Right lung (tissue), 10 donors: ENCODE measurements around the gene OLFM2. TPM values are rescaled to one million over a fixed set of nuclear protein-coding genes. Genes with fewer than 3 reads are reported as not detected.
"Not testable (repeated sequence)": the region's sequence is repeated elsewhere in the genome, so short reads cannot be mapped to it uniquely, and the experiment has no call there.

Experiments used
- DNase-seq, 2 donors: peaks; one replicate each; pipeline ENCODE4 v3.0.0-alpha.2; 2013
- long read RNA-seq, 8 donors: transcript quantifications; one replicate each; lab custom pipeline, GENCODE V29; 2026
- polyA plus RNA-seq, 5 donors: library from polyadenylated mRNA; unstranded; fragments of 120-200 nt; gene quantifications; one replicate each; pipeline versions ENCODE4 v1.2.1 to v1.2.3, GENCODE V29; 2013; ENCODE audit warnings: inconsistent platforms in 1 of 5, low replicate concordance in 1 of 5; ENCODE audit not compliant: insufficient read length in 5 of 5, insufficient read depth in 1 of 5

The OLFM2 gene
- polyA plus RNA-seq, result 10 to 100 TPM; 20.8 to 39.3 (median 29.8) TPM
- long read RNA-seq, donor 1, transcript OLFM2-201 (6 exons, 2,019 nt), result major isoform, 16 of 17 reads
- long read RNA-seq, donor 1, partial matches to known transcripts, result 0 of 17 reads
- long read RNA-seq, donor 1, other reads (novel, unspliced or antisense), result 0 of 17 reads
- long read RNA-seq, donor 2, transcript OLFM2-201 (6 exons, 2,019 nt), result major isoform, 15 of 15 reads
- long read RNA-seq, donor 2, partial matches to known transcripts, result 0 of 15 reads
- long read RNA-seq, donor 2, other reads (novel, unspliced or antisense), result 0 of 15 reads
- long read RNA-seq, donor 3, transcript OLFM2-201 (6 exons, 2,019 nt), result major isoform, 8 of 14 reads
- long read RNA-seq, donor 3, partial matches to known transcripts, result 6 of 14 reads
- long read RNA-seq, donor 3, other reads (novel, unspliced or antisense), result 0 of 14 reads
- long read RNA-seq, donor 4, transcript OLFM2-201 (6 exons, 2,019 nt), result major isoform, 11 of 12 reads
- long read RNA-seq, donor 4, partial matches to known transcripts, result 0 of 12 reads
- long read RNA-seq, donor 4, other reads (novel, unspliced or antisense), result 0 of 12 reads
- long read RNA-seq, donor 5, transcript OLFM2-201 (6 exons, 2,019 nt), result major isoform, 8 of 9 reads
- long read RNA-seq, donor 5, partial matches to known transcripts, result 0 of 9 reads
- long read RNA-seq, donor 5, other reads (novel, unspliced or antisense), result 0 of 9 reads
- long read RNA-seq, donor 6, transcript OLFM2-201 (6 exons, 2,019 nt), result major isoform, 11 of 12 reads
- long read RNA-seq, donor 6, partial matches to known transcripts, result 0 of 12 reads
- long read RNA-seq, donor 6, other reads (novel, unspliced or antisense), result 0 of 12 reads
- long read RNA-seq, donor 7, transcript OLFM2-201 (6 exons, 2,019 nt), result major isoform, 15 of 23 reads
- long read RNA-seq, donor 7, partial matches to known transcripts, result 7 of 23 reads
- long read RNA-seq, donor 7, other reads (novel, unspliced or antisense), result 0 of 23 reads
- long read RNA-seq, donor 8, partial matches to known transcripts, result 0 of 3 reads
- long read RNA-seq, donor 8, other reads (novel, unspliced or antisense), result 0 of 3 reads

DNA sequence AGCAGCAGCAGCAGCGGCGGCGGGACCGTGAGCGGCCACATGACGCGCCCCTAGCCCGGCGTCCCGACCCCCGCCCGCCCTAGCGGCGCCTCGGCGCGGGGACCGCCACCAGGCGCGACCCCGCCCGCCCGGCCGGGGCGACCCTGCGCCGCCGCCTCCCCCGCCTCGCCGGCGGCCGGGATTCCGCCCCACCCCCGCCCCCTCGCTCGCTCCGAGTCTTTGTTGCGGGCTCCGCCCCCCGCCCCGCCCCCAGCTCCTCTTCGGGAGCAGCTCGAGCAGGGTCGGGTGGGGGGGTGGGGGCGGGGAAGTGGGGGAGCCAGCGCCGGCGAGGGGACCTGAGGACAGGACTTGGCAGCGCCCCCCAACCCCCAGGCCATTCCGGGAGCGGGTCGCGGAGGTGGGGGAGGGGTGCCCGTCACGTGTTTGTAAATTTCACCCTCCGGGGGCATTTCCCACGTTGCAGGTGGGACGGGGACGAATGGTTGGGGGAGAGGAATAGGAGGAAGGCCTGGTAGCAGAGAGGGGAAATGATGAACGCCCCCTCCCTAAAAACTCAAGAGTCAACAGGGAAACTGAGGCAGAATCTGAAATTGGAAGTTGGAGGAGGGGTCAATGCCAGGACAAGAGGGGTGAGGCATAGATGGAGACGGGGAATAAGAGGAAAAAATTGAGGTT is at the start of gene OLFM2:
TSS of gene OLFM2 (minus strand) at position 190 of the 675 bp plus-strand sequence. CDS start at position 41, 149 bp downstream.
- no peak for DNase-seq

DNA sequence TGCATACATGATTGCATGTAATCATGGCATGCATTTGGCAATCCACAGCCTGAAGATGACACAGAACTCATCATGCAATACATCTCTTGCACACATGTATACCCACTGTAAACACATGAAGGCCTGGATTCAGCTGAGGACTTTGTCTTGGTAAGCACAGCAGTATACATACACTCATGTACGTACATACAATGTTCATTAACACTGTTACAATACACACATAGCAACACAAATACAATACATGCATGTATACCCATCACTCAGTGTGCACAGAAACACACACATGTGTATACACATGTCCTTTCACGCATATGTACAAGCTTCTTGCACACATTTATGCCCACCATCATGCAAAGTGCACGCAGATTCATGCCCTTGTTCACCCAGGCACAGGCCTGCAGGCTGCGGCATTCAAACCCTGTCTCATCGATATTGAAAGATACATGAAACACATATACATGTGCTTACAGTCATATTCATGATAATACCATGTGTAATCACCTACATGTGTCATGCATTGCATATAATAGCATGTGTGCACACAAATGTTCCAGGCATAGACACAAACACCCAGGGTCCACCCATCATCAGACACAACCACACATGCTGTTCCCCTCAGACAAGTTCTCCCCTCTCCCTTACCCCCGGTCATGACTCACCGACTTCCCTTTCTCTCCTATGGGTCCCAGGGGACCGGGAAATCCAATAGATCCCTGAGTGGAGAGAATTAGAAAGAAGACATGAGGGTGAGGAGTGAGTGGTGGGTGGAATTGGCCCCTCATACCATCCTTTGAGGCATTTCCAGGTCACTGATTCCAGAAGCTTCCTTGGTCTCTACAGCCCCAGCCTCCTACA is 45.3 kb upstream of the OLFM2 start:
- no peak for DNase-seq

DNA sequence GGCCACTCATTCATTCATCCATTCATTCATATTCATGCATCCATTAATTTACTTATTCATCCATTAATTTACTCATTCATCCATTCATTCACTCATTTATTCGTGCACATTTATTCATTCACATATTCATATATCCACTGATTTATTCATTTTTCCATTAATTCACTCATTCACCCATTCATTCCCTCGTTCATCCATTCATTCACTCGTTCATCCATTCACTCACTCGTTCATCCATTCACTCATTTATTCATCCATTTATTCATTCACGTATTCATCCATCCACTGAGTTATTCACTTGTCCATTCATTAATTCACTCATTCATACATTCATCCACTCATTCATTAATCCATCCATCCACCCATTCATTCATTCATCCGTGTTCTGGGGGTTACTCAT is 35.8 kb upstream of the OLFM2 start:
- DNase-seq, result no peak

DNA sequence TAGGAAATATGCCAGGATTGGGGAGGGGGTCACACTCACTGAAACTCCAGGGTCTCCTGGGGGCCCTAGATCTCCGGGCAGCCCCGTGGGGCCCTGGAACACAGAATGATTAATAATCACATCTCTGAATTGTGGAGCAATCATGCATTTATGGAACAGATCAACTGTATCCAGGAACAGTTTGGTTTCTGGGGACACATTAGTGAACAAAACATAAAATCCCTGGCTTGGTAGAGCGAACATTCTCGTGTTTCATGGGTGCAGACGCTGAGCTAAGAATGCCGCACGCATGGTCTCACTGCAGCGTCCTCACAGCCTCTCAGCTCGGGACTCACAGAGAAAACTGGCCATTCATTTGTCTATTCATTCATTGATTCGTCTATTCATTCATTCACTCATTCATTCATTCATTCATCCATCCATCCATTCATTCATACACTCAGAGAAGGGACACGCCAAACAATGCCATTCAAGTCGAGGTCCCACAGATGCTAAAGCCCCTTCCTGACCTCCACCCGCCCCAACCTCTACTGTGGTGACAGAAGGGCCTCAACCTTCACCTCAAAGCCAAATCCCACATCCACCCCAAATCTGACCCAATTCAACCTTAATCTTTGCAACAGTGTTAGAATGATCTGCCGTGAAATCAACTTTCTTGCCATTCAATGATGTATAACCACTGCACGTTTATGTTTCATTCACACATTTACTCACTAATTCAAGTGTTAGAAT is 35.0 kb upstream of the OLFM2 start:
- DNase-seq, result no peak

DNA sequence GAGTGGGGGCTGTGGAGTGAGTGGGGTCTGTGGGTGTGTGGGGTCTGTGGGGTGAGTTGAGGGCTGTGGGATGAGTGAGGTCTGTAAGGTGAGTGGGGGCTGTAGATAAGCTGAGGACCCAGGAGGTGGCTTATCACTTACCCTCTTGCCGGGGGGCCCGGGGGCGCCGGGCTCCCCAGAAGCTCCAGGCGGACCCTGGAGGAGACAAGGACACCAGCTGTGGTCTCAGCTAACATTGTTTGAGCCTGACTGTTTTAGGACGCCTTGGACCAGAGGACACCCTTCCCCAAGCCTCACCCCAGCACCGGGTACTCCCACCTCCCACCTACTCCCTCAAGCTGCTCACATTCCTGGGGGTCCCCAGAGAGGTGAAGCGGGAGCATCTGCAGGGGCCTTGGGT is 34.2 kb upstream of the OLFM2 start:
- no peak for DNase-seq

DNA sequence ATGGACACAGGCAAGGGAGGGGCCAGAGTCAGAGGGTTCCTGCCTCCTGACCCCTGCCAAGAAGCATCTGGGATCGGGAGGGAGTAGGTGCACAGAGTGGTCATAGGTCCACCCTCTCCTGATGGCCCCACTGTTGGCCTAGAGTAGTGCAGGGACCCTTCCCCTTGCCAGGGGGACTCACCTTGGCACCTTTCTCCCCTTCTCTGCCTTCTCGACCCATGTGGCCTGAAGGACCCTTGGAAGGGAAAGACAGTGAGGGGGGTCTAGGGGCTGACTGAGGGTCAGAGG is 33.3 kb upstream of the OLFM2 start:
- DNase-seq, result no peak

DNA sequence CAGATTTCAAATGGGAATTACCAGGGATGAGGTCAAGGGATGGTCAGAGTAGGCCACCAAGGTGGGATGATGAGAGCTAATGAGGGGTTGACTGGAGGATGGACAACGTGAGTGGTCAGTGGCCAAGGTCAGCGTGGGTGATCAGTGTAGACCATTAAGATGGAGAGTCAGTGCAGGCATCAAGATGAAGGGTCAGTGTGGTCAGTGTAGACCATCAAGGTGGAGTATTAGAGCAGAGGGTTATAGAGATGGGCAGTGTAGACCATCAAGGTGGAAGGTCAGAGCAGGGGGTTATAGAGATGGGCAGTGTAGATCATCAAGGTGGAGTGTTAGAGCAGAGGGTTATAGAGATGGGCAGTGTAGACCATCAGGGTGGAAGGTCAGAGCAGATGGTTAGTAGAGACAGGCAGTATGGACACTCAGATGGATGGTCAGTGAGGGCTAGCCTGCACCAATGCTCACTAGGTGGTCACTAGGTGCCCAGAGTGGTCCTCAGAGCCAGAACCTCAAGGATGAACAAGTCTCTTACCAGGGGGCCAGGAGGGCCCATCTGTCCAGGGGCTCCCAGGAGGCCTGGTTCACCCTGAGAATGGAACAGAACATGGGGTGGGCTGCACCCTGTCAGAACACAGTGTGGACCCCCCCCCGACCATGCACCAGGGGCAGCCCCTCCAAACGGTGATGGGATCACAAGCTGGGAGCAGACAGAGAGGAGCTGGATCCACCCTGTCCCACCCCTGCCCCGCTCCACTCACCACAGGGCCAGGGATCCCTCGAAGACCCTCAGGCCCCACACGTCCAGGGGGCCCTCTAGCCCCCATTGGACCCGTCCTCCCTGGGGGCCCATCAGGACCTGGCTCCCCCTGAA is 32.7 kb upstream of the OLFM2 start:
- DNase-seq, result no peak

DNA sequence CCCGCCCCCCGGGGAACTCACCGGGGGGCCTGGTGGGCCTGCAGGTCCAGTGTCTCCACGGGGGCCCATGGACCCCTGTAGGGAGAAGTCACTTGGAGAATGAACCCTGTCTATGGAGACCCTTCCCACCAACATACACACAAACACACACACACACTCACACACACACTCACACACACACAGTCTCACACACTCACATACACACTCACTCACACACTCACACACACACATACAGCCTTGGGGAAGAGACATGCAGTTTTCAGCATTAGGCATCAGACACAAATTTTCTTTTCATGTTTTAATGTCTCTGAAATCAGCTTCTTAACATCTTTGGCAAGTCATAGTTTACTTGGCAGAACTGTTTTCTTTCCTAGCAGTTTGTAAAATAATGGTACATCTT is 31.0 kb upstream of the OLFM2 start:
- DNase-seq, result no peak

DNA sequence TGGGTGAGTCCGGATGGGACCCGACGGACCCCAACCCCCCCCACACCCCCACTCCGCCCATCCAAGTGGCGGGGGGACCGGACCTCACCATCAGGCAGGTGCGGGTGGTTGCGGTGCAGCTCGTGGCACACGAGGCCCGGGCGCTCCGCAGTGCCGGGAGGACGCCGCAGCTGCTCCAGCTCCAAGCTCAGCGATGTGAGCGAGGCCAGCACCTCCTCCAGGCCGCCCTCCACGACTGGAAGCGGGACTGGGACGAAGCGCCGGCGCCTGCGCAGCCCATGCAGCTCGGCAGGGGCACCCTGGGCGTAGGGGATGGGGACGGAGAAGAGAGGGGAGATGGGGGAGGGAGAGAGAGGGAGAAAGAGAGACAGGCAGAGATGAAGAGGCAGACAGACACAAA is 30.1 kb upstream of the OLFM2 start:
- no peak for DNase-seq

DNA sequence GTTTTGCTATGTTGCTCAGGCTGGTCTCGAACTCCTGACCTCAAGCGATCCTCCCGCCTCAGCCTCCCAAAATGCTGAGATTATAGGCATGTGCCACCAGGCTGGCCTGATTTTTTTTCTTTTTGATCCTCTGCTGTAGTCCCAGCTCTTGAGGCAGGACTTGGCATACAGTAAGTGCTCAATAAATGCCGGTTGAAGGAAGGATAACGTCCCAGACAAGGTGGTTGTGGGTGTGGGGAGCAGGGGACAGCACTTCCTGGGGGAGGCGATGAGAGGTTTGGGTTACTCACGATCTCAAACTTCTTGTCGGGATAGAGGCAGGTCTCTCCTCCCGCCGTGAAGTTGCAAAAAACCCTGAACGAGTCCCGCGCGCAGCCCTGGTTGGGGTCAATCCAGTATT is 29.7 kb upstream of the OLFM2 start:
- no peak for DNase-seq

DNA sequence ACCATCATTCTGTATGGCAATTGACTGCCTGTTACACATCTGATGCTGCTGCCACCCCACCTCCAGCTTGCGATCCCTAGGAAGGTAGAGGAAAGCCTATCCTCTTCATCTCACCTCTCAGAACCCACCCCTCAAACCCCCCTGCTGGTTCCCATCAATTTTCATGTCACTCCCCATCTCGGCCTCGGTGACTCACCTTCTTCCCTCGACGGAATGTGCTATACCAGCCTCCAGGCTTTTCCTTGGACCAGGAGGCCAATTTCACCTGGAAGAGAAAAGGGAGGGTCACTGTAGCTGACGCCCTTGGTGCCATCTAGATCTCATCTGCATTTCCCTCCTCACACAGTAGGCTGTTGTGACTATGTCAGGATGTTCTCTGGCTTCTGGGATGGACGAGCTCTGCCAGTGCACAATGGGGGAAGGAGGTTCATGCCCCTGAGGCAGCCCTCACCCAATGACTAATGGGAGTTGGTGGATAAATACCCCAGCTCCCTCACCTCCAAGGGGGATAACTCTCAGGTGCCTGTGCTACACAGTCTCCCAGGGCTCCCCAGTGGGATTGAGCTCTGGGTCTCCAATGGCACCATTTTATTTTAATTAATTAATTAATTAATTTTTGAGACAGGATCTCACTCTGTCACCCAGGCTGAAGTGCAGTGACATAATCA is 26.4 kb upstream of the OLFM2 start:
- no peak for DNase-seq

DNA sequence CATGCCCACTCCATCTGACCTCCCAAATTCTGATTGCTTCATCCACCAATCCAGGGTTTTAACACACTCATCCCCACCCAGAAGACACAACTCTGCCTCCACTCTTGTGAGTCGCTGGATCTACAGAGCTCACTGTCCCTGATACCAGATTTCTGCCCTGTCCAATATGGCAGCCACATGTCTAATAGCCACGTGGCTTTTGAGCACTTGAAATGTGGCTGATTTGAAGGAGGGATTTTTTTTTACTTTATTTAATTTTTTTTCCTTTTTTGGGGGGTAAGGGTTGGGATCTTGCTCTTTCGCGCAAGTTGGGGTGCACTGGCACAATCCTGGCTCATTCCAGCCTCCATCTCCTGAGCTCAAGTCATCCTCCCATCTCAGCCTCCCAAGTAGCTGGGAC is 24.8 kb upstream of the OLFM2 start:
- no peak for DNase-seq

DNA sequence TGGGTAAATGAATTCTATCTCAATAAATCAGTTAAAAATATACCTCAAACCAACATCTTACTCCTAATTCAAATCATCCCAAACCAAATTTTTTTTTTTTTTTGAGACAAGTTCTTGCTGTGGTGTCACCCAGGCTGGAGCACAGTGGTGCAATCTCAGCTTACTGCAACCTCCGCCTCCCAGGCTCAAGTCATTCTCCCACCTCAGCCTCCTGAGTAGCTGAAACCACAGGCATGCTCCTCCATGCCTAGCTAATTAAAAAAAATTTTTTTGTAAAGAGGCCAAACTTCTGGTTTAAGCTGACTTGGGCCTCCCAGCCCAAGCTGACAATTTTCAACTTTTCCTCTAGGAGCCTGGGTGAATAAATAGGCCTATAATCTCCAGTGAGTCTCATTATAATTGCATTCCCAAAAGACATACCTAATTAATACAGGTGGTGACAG is 22.1 kb upstream of the OLFM2 start:
- no peak for DNase-seq

DNA sequence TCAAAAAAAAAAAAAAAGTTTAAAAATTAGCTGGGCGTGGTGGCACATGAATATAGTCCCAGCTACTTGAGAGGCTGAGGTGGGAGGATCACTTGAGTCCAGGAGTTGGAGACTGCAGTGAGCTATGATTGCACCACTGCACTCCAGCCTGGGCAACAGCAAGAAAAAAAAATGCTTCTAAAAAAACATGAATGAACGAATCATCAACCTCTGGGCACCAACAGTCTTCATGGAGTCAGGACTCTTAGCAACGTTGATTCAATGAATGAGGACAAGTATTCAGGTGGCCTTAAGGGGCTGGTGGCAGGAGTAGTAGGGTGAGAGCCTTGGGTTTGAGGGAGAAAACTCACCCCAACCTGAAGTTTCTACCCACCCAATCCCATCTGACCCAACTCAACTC is 20.6 kb upstream of the OLFM2 start:
- DNase-seq, result no peak

DNA sequence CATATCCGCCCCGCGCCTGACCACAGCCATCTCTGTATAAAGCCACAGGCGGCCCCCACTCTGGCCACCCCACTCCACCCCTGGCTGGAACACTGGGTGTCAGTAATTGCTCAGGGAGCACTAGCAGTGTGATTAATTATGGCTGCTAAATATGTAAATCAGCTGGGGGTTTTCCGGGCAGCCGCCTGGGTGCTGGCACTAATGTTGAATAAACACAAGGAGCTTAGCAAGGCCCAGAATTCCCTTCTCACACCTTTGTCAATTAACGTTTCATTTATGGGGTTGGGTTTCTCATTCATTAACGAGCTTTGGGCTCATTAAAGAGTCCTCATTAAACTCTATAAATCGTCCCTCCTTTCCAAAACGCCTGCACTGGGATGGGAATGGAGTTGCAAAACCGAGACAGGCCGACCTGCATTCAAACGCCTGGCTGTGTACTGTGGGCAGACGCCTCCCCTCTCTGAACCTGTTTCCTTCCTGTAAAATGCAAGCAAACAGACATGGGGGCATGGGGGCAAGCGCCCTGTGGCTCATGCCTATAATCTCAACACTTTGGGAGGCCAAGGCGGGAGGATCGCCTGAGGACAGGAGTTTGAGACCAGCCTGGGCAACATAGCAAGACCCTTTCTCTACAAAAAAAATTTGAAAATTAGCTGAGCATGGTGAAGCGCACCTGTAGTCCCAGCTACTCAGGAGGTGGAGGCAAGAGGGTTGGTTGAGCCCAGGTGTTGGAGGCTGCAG is 17.7 kb upstream of the OLFM2 start:
- DNase-seq, result no peak

DNA sequence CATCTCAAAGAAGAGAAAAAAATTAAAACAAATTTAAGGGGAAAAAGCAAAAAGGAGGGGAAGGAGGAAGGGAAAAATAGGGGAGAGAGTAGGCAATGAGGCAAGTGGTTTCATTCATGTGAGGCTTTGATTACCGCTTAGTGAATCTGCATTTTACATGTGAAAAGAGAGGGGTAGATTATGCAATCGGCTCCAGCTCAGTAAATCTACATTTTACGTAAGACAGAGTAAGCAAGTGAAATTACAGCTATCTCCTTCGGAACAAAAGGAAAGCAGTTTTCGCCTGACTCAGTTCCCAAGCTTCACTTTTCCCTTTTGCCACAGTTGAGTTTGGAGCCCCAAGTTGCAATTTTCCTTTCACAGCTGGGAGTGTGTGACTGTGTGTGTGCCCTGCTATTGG is 16.0 kb upstream of the OLFM2 start:
- no peak for DNase-seq

DNA sequence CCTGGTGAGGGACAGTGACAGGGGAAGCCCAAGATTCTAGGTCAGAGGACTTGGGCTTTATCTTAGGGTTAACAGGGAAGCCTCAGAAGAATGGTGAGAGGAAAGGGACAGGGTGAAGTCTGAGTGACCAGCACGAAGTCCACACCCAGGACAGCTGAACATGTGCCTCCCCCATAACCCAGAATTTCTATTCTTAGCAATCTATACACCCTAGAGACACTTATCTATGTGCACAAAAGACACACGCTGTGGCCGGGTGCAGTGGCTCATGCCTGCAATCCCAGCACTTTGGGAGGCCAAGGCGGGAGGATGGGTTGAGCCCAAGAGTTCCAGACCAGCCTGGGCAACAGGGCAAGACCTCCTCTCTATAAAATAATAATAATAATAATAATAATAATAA is 11.1 kb upstream of the OLFM2 start:
- no peak for DNase-seq

DNA sequence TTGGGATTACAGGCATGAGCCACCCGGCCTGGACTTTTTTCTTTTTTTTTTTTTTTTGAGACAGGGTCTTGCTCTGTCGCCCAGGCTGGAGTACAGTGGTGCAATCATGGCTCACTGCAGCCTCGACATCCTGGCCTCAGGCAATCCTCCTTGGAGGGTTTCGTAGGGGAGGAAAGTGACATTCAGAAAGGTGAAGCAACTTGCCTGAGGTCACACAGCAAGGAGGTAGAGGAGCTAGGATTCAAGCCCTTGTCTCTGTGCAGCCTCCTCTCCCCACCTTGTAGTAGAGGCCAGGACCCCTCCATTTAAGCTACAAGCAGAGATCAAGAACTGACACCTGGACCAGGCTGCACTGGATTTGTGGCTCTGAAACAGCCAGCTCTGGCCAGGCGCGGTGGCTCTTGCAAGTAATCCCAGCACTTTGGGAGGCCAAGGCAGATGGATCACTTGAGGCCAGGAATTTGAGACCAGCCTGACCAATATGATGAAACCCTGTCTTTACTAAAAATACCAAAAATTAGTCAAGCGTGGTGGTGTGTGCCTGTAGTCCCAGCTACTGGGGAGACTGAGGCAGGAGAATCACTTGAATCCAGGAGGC is 10.3 kb upstream of the OLFM2 start:
- DNase-seq, result not testable (repeated sequence)
